Smooth muscle cell (in vitro differentiated cells): ENCODE measurements around the gene OGFOD2. TPM values are rescaled to one million over a fixed set of nuclear protein-coding genes. Genes with fewer than 3 reads are reported as not detected.

Experiments used
- DNase-seq: peaks from one replicate; lab custom pipeline; 2025; ENCODE audit not compliant: unreplicated experiment; lab: John Stamatoyannopoulos, UW
- H2AFZ ChIP-seq: fragments of 200-600 bp; sonication (generic); 2 replicates; pipeline ENCODE4 v1.6.0; 2016; ENCODE audit warnings: antibody characterized with exemption, low read depth, mild to moderate bottlenecking
- H3F3A ChIP-seq: fragments of 200-600 bp; sonication (generic); 2 replicates; pipeline ENCODE4 v1.6.0; 2017; ENCODE audit warnings: antibody characterized with exemption, low read depth
- H3K27ac ChIP-seq: fragments of 200-600 bp; sonication (generic); 2 replicates; pipeline ENCODE4 v1.5.1; 2016; ENCODE audit warnings: low read depth, mild to moderate bottlenecking
- H3K27me3 ChIP-seq: fragments of 200-600 bp; sonication (generic); 2 replicates; pipeline ENCODE4 v1.6.1; 2016; ENCODE audit warnings: low read depth, mild to moderate bottlenecking
- H3K36me3 ChIP-seq: fragments of 200-600 bp; sonication (generic); 2 replicates; pipeline ENCODE4 v1.5.1; 2016; ENCODE audit warnings: low read depth
- H3K4me1 ChIP-seq: fragments of 200-600 bp; sonication (generic); 2 replicates; pipeline ENCODE4 v1.5.1; 2016; ENCODE audit warnings: low read depth
- H3K4me2 ChIP-seq: fragments of 200-600 bp; sonication (generic); 2 replicates; pipeline ENCODE4 v1.6.0; 2016; ENCODE audit warnings: mild to moderate bottlenecking
- H3K4me3 ChIP-seq: fragments of 200-600 bp; sonication (generic); 2 replicates; pipeline ENCODE4 v1.5.1; 2016; ENCODE audit warnings: mild to moderate bottlenecking
- H3K79me2 ChIP-seq: fragments of 200-600 bp; sonication (generic); 2 replicates; pipeline ENCODE4 v1.6.0; 2016; ENCODE audit warnings: low read depth, mild to moderate bottlenecking
- H3K9ac ChIP-seq: fragments of 200-600 bp; sonication (generic); 2 replicates; pipeline ENCODE4 v1.6.0; 2016; ENCODE audit warnings: low read depth
- H3K9me3 ChIP-seq: fragments of 200-600 bp; sonication (generic); replicated peaks from 2 replicates; pipeline ENCODE4 v1.5.1; 2016; ENCODE audit warnings: low read depth
- H4K20me1 ChIP-seq: fragments of 200-600 bp; sonication (generic); 2 replicates; pipeline ENCODE4 v1.6.0; 2016; ENCODE audit warnings: low read depth
- CTCF ChIP-seq: fragments of 200-600 bp; sonication (generic); IDR thresholded peaks from 2 replicates; pipeline ENCODE4 v1.5.1; 2017; ENCODE audit warnings: borderline replicate concordance, mild to moderate bottlenecking, antibody characterized with exemption; ENCODE audit not compliant: insufficient read depth, poor library complexity, severe bottlenecking
- WGBS: methylation state at CpG from one replicate; pipeline ENCODE4 v1.1.7; 2016; ENCODE audit warnings: low lambda C conversion rate; 5-methylcytosine and 5-hydroxymethylcytosine counted together
- polyA plus RNA-seq: library from polyadenylated mRNA; unstranded; fragments of >200 nt; fragmentation: Nextera tagmentation; extraction: Ambion mirVana; gene quantifications from 2 replicates; pipeline ENCODE4 v1.2.1, GENCODE V29; 2016
- total RNA-seq: library from RNA; depleted of rRNA; stranded (reverse); fragments of >200 nt; gene quantifications from 2 replicates; pipeline ENCODE4 v1.2.3, GENCODE V29; 2014

The OGFOD2 gene
- total and polyA plus RNA-seq, 2 experiments from 2014 or later: 9.7 to 15.8 TPM

GRCh38 chr12:122942637-122943036 lies 32.4 kb upstream of the OGFOD2 start:
- Histone ChIP-seq H3K36me3 (no peaks in the 10 kb centered on the region), H3K27me3 (no peaks in the 10 kb centered on the region), H3K4me3 (no peak overlapping the region), H3K9me3 (no peaks in the 10 kb centered on the region), H3K4me1 (peaks cover 6% of the 10 kb centered on the region), H3K9ac (no peak overlapping the region), H4K20me1 (no peaks in the 10 kb centered on the region), H3K27ac (no peak overlapping the region), H3K79me2 (no peaks in the 10 kb centered on the region), H3F3A (no peaks in the 10 kb centered on the region), H2AFZ (no peak overlapping the region), H3K4me2 (no peak overlapping the region)
- 94% methylated on average over 2 of the region's 2 CpGs for WGBS
- TF ChIP-seq CTCF: no peak
- DNase-seq: no peak

- H4K20me1 ChIP-seq: no peaks in the 10 kb centered on the region
- DNase-seq: no peak
- no peaks in the 10 kb centered on the region for H3K27me3 ChIP-seq
- no peaks in the 10 kb centered on the region for H3K79me2 ChIP-seq
- H3F3A ChIP-seq: no peaks in the 10 kb centered on the region
- TF ChIP-seq CTCF: no peak
- H3K9ac ChIP-seq: no peak overlapping the region
- no peak overlapping the region for H2AFZ ChIP-seq
- 87% methylated on average over 13 of the region's 13 CpGs for WGBS
- H3K4me3 ChIP-seq: no peak overlapping the region
- H3K4me2 ChIP-seq: no peak overlapping the region
- H3K27ac ChIP-seq: no peak overlapping the region
- no peaks in the 10 kb centered on the region for H3K9me3 ChIP-seq
- H3K36me3 ChIP-seq: no peaks in the 10 kb centered on the region
- H3K4me1 ChIP-seq: peaks cover 6% of the 10 kb centered on the region
Observed at GRCh38 chr12:122943196-122943595, 31.8 kb upstream of the OGFOD2 start.

DNA sequence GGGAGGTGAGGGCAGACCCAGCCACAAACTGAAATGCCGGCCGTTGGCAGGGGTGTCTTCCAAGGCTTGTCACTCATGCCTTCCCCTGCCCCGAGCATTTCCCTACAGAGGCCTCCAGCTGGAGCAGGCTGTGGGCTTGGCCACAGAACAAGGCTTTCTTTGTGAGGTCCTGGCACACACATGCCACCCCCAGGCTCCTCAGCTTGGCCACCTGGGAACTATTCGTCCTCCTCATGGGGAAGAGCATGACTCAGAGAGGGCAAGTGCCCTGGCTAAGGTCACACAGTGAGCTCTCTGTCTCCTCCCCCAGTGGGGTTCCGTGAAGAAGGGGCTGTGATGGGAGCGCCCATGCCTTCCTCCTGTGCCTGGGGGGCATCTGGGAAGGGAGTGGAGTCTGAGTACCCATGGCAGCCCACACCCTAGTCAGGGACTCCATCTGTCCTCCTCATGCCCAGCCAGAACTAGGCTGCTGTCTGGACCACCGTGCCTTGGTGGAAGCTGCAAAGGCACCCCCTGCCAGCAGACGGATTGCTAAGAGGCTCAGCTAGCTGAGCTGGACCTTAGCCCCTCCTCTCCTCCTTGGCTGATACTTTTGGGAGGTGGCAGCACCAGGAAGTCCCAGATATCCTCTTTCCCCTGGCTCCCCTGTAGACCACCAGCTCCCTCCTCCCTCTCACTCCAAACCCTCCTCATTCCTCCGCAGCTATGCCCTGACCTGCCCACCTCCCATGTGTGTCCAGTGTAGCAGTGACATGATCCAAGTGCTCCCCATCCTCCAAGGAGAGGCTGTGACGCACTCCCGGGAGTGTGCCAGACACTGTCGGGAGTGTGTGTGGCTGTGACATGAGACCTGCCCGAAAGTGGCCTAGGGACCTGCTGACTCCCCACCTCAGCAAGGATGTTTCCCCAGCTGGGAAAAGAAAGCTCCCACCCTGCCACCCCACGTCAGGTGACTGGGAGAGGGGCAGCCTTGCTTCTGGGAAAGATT lies 30.1 kb upstream of the OGFOD2 start:
- H3K4me1 ChIP-seq: peaks cover 6% of the 10 kb centered on the region
- no peak for TF ChIP-seq CTCF
- no peak for DNase-seq

More for the DNA sequence above, 30.1 kb upstream of the OGFOD2 start:
- Histone ChIP-seq H3K27ac (no peak overlapping the region), H3K36me3 (no peaks in the 10 kb centered on the region), H4K20me1 (no peaks in the 10 kb centered on the region), H3K4me3 (no peak overlapping the region), H3K9me3 (no peaks in the 10 kb centered on the region), H3K27me3 (no peaks in the 10 kb centered on the region), H2AFZ (no peak overlapping the region), H3F3A (no peaks in the 10 kb centered on the region), H3K9ac (no peak overlapping the region), H3K4me2 (no peak overlapping the region), H3K79me2 (no peaks in the 10 kb centered on the region)
- WGBS: 84% methylated on average over 11 of the region's 14 CpGs
